Ramos (cell line): ENCODE data around the gene QSER1.

Source experiments
- in situ Hi-C: fragments of 300-500 bp; cut with MboI; formaldehyde crosslinking; loops from one replicate; pipeline ENCODE4 v1.14.3; 2022; ENCODE audit warnings: low sequenced_read_pairs; ENCODE audit not compliant: unreplicated experiment

The QSER1 gene

GRCh38 chr11:32888805-32889204, 3.8 kb upstream of the QSER1 start:
- in situ Hi-C loops = no loop called here

- in situ Hi-C loops = no loop called here
These were observed 1.6 kb upstream of the QSER1 start for GRCh38 chr11:32890843-32891656.

GRCh38 chr11:32891657-32892354, 805 bp upstream of the QSER1 start:
- in situ Hi-C loops = no loop called here

- in situ Hi-C loops = no loop called here
These were observed 407 bp downstream of the QSER1 start for GRCh38 chr11:32893093-32893342.

- in situ Hi-C loops = no loop called here
These were observed 935 bp downstream of the QSER1 start for GRCh38 chr11:32893343-32894148.

GRCh38 chr11:32894149-32894827, 1.7 kb downstream of the QSER1 start:
- in situ Hi-C loops = no loop called here

GRCh38 chr11:32894921-32895320, 2.3 kb downstream of the QSER1 start:
- in situ Hi-C loops = no loop called here

GRCh38 chr11:32895471-32895870, 2.9 kb downstream of the QSER1 start:
- in situ Hi-C loops = no loop called here

- in situ Hi-C loops = no loop called here
These were observed 4.5 kb downstream of the QSER1 start for GRCh38 chr11:32897103-32897502.

- in situ Hi-C loops = no loop called here
These were observed 6.8 kb downstream of the QSER1 start for GRCh38 chr11:32899438-32899837.

GRCh38 chr11:32902089-32902665, 9.6 kb downstream of the QSER1 start:
- in situ Hi-C loops = no loop called here

- in situ Hi-C loops = no loop called here
These were observed 12.5 kb downstream of the QSER1 start for GRCh38 chr11:32905028-32905667.

GRCh38 chr11:32908619-32909018, 16.0 kb downstream of the QSER1 start:
- in situ Hi-C loops = no loop called here

- in situ Hi-C loops = no loop called here
These were observed 18.8 kb downstream of the QSER1 start for GRCh38 chr11:32911413-32911812.

GRCh38 chr11:32913445-32913844, 20.8 kb downstream of the QSER1 start:
- in situ Hi-C loops = no loop called here

GRCh38 chr11:32916361-32916760, 23.8 kb downstream of the QSER1 start:
- in situ Hi-C loops = no loop called here

GRCh38 chr11:32916994-32917393, 24.4 kb downstream of the QSER1 start:
- in situ Hi-C loops = no loop called here

- in situ Hi-C loops = no loop called here
These were observed 25.8 kb downstream of the QSER1 start for GRCh38 chr11:32918427-32918826.

GRCh38 chr11:32919338-32919737, 26.7 kb downstream of the QSER1 start:
- in situ Hi-C loops = no loop called here

- in situ Hi-C loops = no loop called here
These were observed 28.0 kb downstream of the QSER1 start for GRCh38 chr11:32920570-32920969.
